HepG2 (cell line): Measurements from ENCODE around the gene STMND1. TPM values are rescaled to one million over a fixed set of nuclear protein-coding genes. Genes with fewer than 3 reads are reported as not detected.

Experiments used
- ATAC-seq: fragments of 200-7000 bp; cut with Tn5 transposase; 3 replicates; pipeline ENCODE4 v1.9.1; 2020; ENCODE audit warnings: mild to moderate bottlenecking, moderate library complexity
- BruUV-seq: library from RNA; stranded (reverse); fragments of 400-500 nt; replicated peaks from 2 replicates; lab custom pipeline; 2021; lab: Mats Ljungman, UMichigan
- CTCF ChIA-PET: fragments of 300-600 bp; formaldehyde crosslinking; extraction: SDS; loops from one replicate; lab custom pipeline; 2021; ENCODE audit warnings: low total read pairs, inconsistent platforms, low intra/inter-chr PET ratio; lab: Yijun Ruan, JAX
- POLR2A ChIA-PET: fragments of 350-600 bp; sonication (Branson Sonifier 250); formaldehyde crosslinking; loops from one replicate; lab custom pipeline; 2020; ENCODE audit warnings: antibody characterized with exemption, inconsistent platforms; lab: Yijun Ruan, JAX
- DNase-seq: peaks from one replicate; pipeline ENCODE4 v3.0.0-alpha.2; 2015; ENCODE audit warnings: low spot score
- FAIRE-seq: peaks from 3 replicates; lab custom pipeline; 2011; peaks lifted over from hg19 to GRCh38; lab: Jason Lieb, UNC
- H2AFZ ChIP-seq: one replicate; pipeline ENCODE4 v1.6.1; 2011; ENCODE audit warnings: low read length, inconsistent platforms
- H3K27ac ChIP-seq: fragments of 300-600 bp; 3 replicates; pipeline ENCODE4 v1.8.0; 2011; ENCODE audit warnings: mixed run types, mild to moderate bottlenecking, mixed read lengths, low read length, inconsistent platforms; ENCODE audit not compliant: insufficient read depth; ENCODE audit errors: extremely low read length
- H3K27me3 ChIP-seq, 2 experiments: fragments of 200-600 bp in 1 of 2; 2 replicates in 1 of 2; 3 replicates in 1 of 2; pipeline versions ENCODE4 v1.6.0 to v1.8.0; 2011; ENCODE audit warnings: low read length in 2 of 2, mild to moderate bottlenecking in 2 of 2, moderate library complexity in 2 of 2, inconsistent platforms in 1 of 2; ENCODE audit not compliant: insufficient read depth in 2 of 2, control insufficient read depth in 1 of 2
- H3K36me3 ChIP-seq, 2 experiments: fragments of 200-600 bp in 1 of 2; replicated peaks in 1 of 2; 2 replicates in 1 of 2; 3 replicates in 1 of 2; pipeline versions ENCODE4 v1.5.1 to v1.8.0; 2011; ENCODE audit warnings: low read length in 2 of 2, inconsistent platforms in 1 of 2; ENCODE audit not compliant: insufficient read depth in 2 of 2, control insufficient read depth in 1 of 2
- H3K4me1 ChIP-seq: 2 replicates; pipeline ENCODE4 v1.5.1; 2012; ENCODE audit warnings: low read length, inconsistent platforms; ENCODE audit not compliant: insufficient read depth
- H3K4me2 ChIP-seq: 2 replicates; pipeline ENCODE4 v1.6.0; 2011; ENCODE audit warnings: low read depth, low read length, inconsistent platforms
- H3K4me3 ChIP-seq, 3 experiments: fragments of 200-600 bp in 1 of 3; sonication (generic), shearing (Covaris generic) in 1 of 3; replicated peaks in 1 of 3; 2 replicates each; pipeline ENCODE4 v1.5.1; 2011 to 2016; ENCODE audit warnings: low read length in 3 of 3, inconsistent platforms in 2 of 3, low read depth in 2 of 3, mild to moderate bottlenecking in 2 of 3, control low read depth in 1 of 3, mixed read lengths in 1 of 3; ENCODE audit not compliant: insufficient read depth in 1 of 3
- H3K79me2 ChIP-seq: one replicate; pipeline ENCODE4 v1.6.1; 2011; ENCODE audit warnings: low read length, inconsistent platforms; ENCODE audit not compliant: insufficient read depth
- H3K9ac ChIP-seq: 2 replicates; pipeline ENCODE4 v1.6.0; 2011; ENCODE audit warnings: mild to moderate bottlenecking, low read depth, low read length, inconsistent platforms; ENCODE audit not compliant: insufficient read depth
- H3K9me3 ChIP-seq: 2 replicates; pipeline ENCODE4 v1.5.1; 2012; ENCODE audit warnings: mild to moderate bottlenecking, low read length
- H4K20me1 ChIP-seq: 2 replicates; pipeline ENCODE4 v1.6.0; 2011; ENCODE audit warnings: inconsistent platforms, mild to moderate bottlenecking, low read length, moderate library complexity; ENCODE audit not compliant: insufficient read depth
- GFI1 ChIP-seq: sonication (generic); formaldehyde crosslinking; IDR thresholded peaks from 2 replicates; pipeline ENCODE4 v1.5.0; 2020; ENCODE audit warnings: missing genetic modification reagents, mild to moderate bottlenecking, borderline replicate concordance
- PHF21A ChIP-seq: sonication (generic); formaldehyde crosslinking; IDR thresholded peaks from 2 replicates; pipeline ENCODE4 v1.5.0; 2020; ENCODE audit warnings: mild to moderate bottlenecking, missing genetic modification reagents
- RAD51 ChIP-seq: fragments of 450-650 bp; IDR thresholded peaks from 2 replicates; pipeline ENCODE4 v1.6.1; 2016; ENCODE audit warnings: borderline replicate concordance
- RXRB ChIP-seq: IDR thresholded peaks from 2 replicates; pipeline ENCODE4 v1.6.1; 2016; ENCODE audit warnings: borderline replicate concordance, missing genetic modification reagents, missing compliant biosample characterization
- STAT6 ChIP-seq: sonication (generic); formaldehyde crosslinking; IDR thresholded peaks from 2 replicates; pipeline ENCODE4 v1.4.0; 2020; ENCODE audit warnings: missing genetic modification reagents, mild to moderate bottlenecking, borderline replicate concordance
- ZBTB34 ChIP-seq: sonication (generic); formaldehyde crosslinking; IDR thresholded peaks from 2 replicates; pipeline ENCODE4 v1.8.0; 2022; ENCODE audit warnings: mild to moderate bottlenecking, missing genetic modification reagents
- ZBTB44 ChIP-seq: sonication (generic); formaldehyde crosslinking; IDR thresholded peaks from 2 replicates; pipeline ENCODE4 v1.4.0; 2020; ENCODE audit warnings: missing genetic modification reagents
- ZNF260 ChIP-seq: sonication (generic); formaldehyde crosslinking; IDR thresholded peaks from 2 replicates; pipeline ENCODE4 v1.4.0; 2020; ENCODE audit warnings: missing genetic modification reagents, low read depth, mild to moderate bottlenecking, borderline replicate concordance
- ZNF431 ChIP-seq: sonication (generic); formaldehyde crosslinking; IDR thresholded peaks from 2 replicates; pipeline ENCODE4 v1.9.0; 2022; ENCODE audit warnings: missing genetic modification reagents, low read depth, mild to moderate bottlenecking, borderline replicate concordance
- ZNF564 ChIP-seq: sonication (generic); formaldehyde crosslinking; IDR thresholded peaks from 2 replicates; pipeline ENCODE4 v1.8.1; 2023; ENCODE audit warnings: mild to moderate bottlenecking, missing genetic modification reagents
- ZNF605 ChIP-seq: sonication (generic); formaldehyde crosslinking; IDR thresholded peaks from 2 replicates; pipeline ENCODE4 v1.8.0; 2022; ENCODE audit warnings: mild to moderate bottlenecking, missing genetic modification reagents
- ZNF788 ChIP-seq: sonication (generic); formaldehyde crosslinking; IDR thresholded peaks from 2 replicates; pipeline ENCODE4 v1.5.0; 2020; ENCODE audit warnings: mild to moderate bottlenecking, missing genetic modification reagents, borderline replicate concordance
- WGBS: methylation state at CpG from one replicate; pipeline ENCODE4 v1.1.6; 2017; ENCODE audit warnings: low lambda C conversion rate; 5-methylcytosine and 5-hydroxymethylcytosine counted together
- in situ Hi-C: cut with HindIII; loops from 2 replicates; pipeline ENCODE4 v1.10.0; 2017; ENCODE audit warnings: low pct_unique_long_range_greater_than_20kb; ENCODE audit not compliant: extremely low pct_ligation_motif_present
- intact Hi-C: fragments of 100-400 bp; cut with micrococcal nuclease; formaldehyde crosslinking; loops from one replicate; pipeline ENCODE4 v1.10.0; 2022; ENCODE audit not compliant: unreplicated experiment
- polyA plus RNA-seq, 8 experiments: library from polyadenylated mRNA; depleted of rRNA in 3 of 8; stranded (reverse) in 7 of 8; unstranded in 1 of 8; fragments of >200 nt; fragmentation: Illumina TruSeq in 4 of 8; extraction: Trizol in 4 of 8; gene quantifications; 2 replicates each; pipeline versions ENCODE4 v1.2.1 to v1.2.3, GENCODE V29; 2011 to 2016; ENCODE audit warnings: low read depth in 4 of 8, missing spikeins in 1 of 8, mixed read lengths in 1 of 8; ENCODE audit not compliant: insufficient read depth in 1 of 8
- total RNA-seq, 5 experiments: library from RNA; depleted of rRNA; stranded (reverse); fragments of >200 nt; fragmentation: Illumina TruSeq; extraction: Trizol; gene quantifications; 2 replicates each; pipeline ENCODE4 v1.2.3, GENCODE V29; 2016; ENCODE audit warnings: low read depth in 1 of 5
- TF ChIP-seq, protein P1 (sequence below): sonication (generic); formaldehyde crosslinking; IDR thresholded peaks from 2 replicates; pipeline ENCODE4 v1.8.1; 2023; ENCODE audit warnings: missing genetic modification reagents, inconsistent platforms, borderline replicate concordance

STMND1 gene
- total and polyA plus RNA-seq, 2 of the 13 experiments (the other 11 are each of a cell fraction or from before 2014, with no cell fraction given) = not detected

- no peak overlapping the region for H3K9ac ChIP-seq
- FAIRE-seq (no peak), DNase-seq (no peak), ATAC-seq (no peak)
- H3K36me3 ChIP-seq = no peaks in the 10 kb centered on the region
- intact Hi-C loops = no loop called here
- ChIA-PET CTCF (no interaction called here), POLR2A (no interaction called here)
- WGBS = 42% methylated on average over 2 of the region's 2 CpGs
- no peaks in the 10 kb centered on the region for H4K20me1 ChIP-seq
- no peaks in the 10 kb centered on the region for H3K9me3 ChIP-seq
- no peak overlapping the region for H3K27ac ChIP-seq
- no peak for TF ChIP-seq STAT6 (CRISPR knock-in tag)
- no peak for TF ChIP-seq RAD51
- TF ChIP-seq ZNF260 (CRISPR knock-in tag) = no peak
- TF ChIP-seq ZBTB34 (CRISPR knock-in tag) = no peak
- TF ChIP-seq ZNF564 (CRISPR knock-in tag) = no peak
- TF ChIP-seq ZBTB44 = no peak
- TF ChIP-seq RXRB = no peak
- TF ChIP-seq, protein P1, sequence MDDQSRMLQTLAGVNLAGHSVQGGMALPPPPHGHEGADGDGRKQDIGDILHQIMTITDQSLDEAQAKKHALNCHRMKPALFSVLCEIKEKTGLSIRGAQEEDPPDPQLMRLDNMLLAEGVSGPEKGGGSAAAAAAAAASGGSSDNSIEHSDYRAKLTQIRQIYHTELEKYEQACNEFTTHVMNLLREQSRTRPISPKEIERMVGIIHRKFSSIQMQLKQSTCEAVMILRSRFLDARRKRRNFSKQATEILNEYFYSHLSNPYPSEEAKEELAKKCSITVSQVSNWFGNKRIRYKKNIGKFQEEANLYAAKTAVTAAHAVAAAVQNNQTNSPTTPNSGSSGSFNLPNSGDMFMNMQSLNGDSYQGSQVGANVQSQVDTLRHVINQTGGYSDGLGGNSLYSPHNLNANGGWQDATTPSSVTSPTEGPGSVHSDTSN (CRISPR knock-in tag) = no peak
- TF ChIP-seq ZNF788 = no peak
- no peak for TF ChIP-seq GFI1 (CRISPR knock-in tag)
- TF ChIP-seq ZNF431 (CRISPR knock-in tag) = no peak
- no peak for TF ChIP-seq PHF21A
- TF ChIP-seq ZNF605 = no peak
- BruUV-seq = no TSS peak
- no peaks in the 10 kb centered on the region for H3K79me2 ChIP-seq
- 0 out of 5 replicates have a peak, but pooled peaks cover 0 to 3% of the 10 kb centered on the region in 2 experiments for H3K27me3 ChIP-seq
- H3K4me3 ChIP-seq = no peak overlapping the region
- H3K4me1 ChIP-seq = 0 out of 2 replicates have a peak, but pooled peaks cover 10% of the 10 kb centered on the region
- H3K4me2 ChIP-seq = no peak overlapping the region
- in situ Hi-C loops = no loop called here
- H2AFZ ChIP-seq = no peak overlapping the region
Measured at GRCh38 chr6:17116117-17116440, 14.2 kb downstream of the STMND1 start.
